Epidermal melanocyte (primary cell): ENCODE measurements around the gene NPTXR.
"Not testable (repeated sequence)": the region's sequence is repeated elsewhere in the genome, so short reads cannot be mapped to it uniquely, and the experiment has no call there.

Source experiments
- DNase-seq: peaks from one replicate; pipeline ENCODE4 v3.0.0; 2011; ENCODE audit warnings: low spot score; ENCODE audit not compliant: insufficient read length

Gene NPTXR

GRCh38 chr22:38868886-38869381 lies 25.1 kb upstream of the NPTXR start:
- peak; percentile 91 for DNase-seq

DNA sequence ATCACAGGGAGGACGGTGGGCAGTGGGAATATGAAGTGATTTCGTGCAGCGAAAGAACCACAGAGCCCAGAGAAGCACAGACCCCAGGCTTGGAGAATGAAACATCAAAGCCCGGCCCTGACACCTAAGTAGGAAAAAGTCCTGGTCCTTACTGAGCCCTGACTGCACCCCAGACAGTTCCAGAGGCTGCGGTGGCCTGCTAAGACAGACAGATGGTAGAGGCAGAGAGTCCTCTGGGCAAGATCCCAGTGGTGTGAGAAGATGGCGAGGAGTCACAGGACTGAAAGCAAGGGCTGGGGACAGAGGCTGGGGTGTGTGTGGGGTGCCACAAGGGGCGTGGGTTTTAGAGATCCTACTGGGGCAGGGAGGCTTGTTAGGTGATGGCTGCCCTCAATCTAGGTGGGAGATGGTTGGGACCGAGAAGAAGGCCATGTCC lies 24.5 kb upstream of the NPTXR start:
- DNase-seq, result no peak

DNA sequence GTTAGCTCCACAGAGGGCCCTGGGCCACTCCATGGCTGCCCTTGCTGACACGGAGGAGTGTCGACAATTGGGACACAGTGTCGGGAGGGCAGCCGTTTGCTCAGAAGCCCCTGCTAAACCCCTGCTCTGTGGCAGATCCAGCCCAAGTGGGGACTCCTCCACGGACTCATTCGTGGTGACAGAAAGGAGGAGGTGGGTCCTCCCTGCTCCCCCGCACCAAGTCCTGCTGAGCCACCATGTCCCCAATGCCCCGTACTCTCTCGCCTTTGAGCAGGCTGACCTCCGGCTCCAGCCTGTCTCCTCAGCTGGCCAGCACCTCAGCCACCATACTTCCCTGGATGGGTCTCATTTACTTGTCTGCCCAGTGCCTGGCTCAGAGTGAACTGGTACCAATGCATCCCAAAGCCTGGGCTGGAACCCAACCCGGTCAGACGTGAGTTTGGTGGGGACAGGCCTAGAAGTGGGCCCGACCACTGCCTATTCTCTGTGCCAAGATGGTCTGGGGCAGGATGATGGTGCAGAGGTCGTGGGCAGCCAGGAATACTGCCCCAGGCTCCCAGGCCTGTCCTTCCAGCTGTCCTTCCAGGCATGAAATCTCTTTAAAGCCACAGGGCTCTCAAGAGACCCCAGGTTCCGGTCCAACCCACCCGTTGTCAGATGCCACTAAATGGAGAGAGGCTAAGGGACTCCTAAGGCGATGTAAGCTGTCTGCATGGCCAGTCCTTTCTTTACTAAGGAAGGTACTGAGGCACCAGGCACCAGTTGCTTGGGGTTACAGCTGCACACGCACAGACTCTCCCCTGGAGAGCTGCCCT lies 23.9 kb upstream of the NPTXR start:
- no peak for DNase-seq

DNA sequence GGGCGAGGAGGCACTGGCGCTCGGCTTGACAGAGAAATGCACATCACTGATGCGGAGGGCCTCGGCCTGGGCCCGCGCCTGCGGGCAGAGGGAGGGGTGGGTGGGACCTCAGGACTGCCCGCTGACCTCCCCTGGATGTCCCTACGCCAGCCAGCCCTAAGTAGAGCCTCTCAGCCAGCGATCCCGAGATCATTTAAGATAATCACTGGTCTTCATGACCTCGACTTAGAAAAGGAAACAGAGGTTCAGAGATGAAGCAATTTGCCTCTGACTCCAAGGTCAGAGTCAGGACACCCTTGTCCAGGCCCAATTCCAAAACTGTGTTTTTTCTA lies 23.3 kb upstream of the NPTXR start:
- DNase-seq, result no peak

GRCh38 chr22:38866399-38867123 lies 22.7 kb upstream of the NPTXR start:
- DNase-seq, result no peak

GRCh38 chr22:38866024-38866398 lies 22.2 kb upstream of the NPTXR start:
- DNase-seq, result no peak

DNA sequence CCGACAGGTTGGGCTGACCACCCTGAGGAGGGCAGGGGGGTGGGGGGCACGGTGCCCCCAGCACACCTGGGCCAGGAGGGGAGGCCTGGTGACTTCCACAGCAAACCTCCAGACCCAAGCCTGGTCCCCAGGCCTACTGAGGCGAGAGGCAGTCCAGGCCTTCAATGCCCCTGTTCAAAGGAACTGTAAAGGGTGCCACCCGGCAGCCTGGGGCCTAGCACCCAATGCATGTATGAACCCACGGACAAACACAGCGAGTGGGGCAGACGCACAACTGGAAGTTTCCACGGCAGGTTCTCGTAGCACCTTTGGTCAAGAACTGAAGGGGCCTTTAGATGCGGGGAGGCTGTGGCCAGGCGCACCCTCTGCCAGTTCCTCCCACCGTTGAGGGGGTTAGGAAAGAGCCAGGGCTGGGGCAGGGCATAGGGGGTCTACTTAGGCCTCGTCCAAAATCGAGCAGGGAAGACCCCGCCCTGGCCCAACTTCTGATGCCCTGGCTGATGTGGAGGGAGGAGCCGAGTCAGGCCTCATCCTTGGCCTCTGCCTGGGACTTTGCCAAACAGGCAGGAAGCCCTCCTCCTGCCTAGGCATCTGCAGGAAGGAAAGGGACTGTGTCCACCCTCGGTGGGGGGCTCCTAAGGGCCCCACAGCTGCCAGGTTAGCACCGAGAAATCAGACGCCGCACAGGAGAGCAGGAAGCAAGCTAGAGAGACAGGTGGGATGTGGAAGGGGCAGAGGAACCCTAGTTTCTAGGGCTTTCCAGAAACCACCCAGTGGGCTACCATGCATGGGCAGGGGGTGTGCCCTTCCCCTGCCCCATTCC lies 21.6 kb upstream of the NPTXR start:
- no peak for DNase-seq

GRCh38 chr22:38864361-38865191 lies 20.7 kb upstream of the NPTXR start:
- DNase-seq, result no peak

- no peak for DNase-seq
Observed at GRCh38 chr22:38863531-38864131, 19.8 kb upstream of the NPTXR start.

GRCh38 chr22:38862375-38863329 lies 18.8 kb upstream of the NPTXR start:
- DNase-seq, result no peak

GRCh38 chr22:38861927-38862326 lies 18.1 kb upstream of the NPTXR start:
- DNase-seq, result no peak

DNA sequence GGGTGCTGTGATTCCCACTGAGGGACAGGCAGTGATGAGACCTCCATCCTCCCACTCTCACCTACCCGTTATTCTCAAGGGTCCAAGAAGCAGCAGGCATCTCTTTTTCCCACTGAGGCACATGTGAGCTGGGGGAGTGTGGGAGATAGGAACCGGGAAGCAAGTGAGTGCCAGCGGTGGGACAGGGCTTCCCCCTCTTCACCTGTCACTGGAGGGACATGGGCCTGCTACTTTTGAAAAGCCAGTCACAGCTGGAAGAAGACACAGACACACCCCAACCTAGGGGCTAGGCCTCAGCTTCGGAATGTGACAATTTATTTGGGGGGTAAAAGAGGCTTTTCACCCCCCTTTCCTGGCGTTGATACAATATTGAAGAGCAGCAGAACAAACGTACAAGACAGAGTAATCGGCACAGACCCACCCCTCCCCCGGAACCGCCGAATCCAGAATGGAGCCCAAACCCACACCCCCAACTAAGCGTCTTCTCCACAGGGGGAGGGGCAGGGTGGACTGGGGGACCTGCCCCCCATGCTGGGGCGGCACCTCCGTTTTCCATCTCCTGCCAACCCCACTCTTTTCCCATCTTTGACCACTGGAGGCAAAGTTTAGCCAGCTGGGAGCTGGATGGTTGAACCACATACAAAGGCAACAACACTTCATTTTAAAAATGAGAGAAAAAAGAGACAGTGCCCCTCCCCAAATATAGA lies 17.5 kb upstream of the NPTXR start:
- no peak for DNase-seq

GRCh38 chr22:38860283-38861169 lies 16.7 kb upstream of the NPTXR start:
- no peak for DNase-seq

DNA sequence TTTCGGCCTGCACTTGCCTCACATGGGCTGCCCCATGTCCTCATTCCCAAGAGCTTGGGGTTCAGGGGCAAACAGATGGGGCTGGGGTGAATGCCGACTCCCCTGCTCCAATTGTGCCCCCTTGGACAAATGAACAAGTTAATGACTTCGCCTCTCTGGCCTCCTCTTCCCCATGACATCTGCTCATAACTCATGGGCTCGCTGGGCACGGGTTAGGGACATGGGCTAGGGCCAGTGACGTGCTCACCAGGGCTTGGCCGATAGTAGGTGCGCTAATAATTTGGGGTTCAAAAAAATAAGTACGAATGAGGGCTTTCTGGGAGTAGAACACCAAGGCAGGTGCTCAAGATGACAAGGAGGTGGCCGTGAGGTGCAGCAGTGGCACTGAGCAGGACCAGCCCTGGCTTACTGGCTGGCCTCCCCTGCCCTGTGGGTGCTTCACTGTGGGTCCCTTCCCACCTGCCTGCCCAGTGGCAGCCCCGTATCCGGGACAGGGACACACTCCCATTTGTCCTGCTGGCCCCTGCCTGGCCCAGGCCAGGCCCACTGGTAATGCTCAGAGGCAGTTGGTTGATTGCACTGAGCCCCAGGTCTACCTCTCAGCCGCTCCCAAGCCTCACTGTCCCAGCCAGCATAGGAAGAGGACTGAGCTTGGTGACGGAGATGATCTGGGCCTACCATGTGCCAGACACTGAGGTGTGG lies 15.9 kb upstream of the NPTXR start:
- DNase-seq, result no peak

GRCh38 chr22:38858492-38858891 lies 14.7 kb upstream of the NPTXR start:
- DNase-seq, result no peak

- not testable (repeated sequence) for DNase-seq
Observed at GRCh38 chr22:38854476-38854875, 10.6 kb upstream of the NPTXR start.

GRCh38 chr22:38853883-38854282 lies 10.1 kb upstream of the NPTXR start:
- not testable (repeated sequence) for DNase-seq
